ENCODE data around the gene MUC5AC. TPM values are rescaled to one million over a fixed set of nuclear protein-coding genes. Genes with fewer than 3 reads are reported as not detected.

MUC5AC gene
- total and polyA plus RNA-seq, 2 of the 13 experiments (the other 11 are each of a cell fraction or from before 2014, with no cell fraction given) = under 0.01 TPM; not detected in 1

DNA sequence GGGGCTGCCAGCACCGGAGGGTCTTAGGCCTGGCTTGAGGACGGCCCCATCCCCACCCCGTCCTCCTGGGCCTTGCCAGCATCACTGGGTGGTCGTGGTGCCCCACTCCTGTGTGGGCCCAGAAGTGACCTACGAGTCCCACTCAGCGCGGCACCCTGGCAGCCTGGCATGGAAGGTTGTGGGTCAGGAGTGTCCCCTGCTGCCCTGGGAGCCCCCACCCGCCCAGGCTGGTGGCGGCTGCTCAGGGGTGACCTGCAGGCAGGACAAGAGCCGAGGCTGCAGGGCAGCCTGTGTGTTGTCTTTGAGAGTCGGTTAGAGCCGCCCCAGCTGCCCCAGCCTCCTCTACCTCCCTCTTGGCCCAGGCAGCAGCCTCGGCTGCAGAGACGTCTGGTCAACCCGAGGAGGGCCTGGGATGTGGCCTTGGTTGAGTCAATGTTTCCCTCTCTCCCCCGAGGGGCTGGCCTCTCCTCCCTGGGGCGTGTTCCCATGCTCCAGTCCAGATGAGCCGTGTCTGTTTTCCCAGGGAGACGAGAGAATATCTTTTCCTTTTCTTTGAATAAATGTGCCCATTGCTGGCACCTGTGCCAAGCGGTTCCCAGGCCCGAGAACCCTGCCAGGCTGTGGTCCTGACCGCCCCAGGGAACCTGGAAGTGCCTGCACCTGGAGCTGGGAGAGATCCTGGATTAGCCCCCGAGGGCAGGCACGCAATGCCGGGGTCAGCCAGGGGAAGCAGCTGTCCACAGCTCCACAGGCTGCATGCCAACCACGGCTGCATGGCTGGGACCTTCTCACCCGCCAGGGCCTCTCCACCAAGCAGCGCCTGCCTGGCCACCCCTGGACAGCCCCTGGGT is 35.7 kb upstream of the MUC5AC start:
- no peak overlapping the region for H3K4me3 ChIP-seq (replicated peaks in 1 of 3; ENCODE audit: insufficient read depth in 1 of 3, low read depth in 2 of 3, low read length in 3 of 3)
- in situ Hi-C loops (cut with HindIII; ENCODE audit: extremely low pct_ligation_motif_present, low pct_unique_long_range_greater_than_20kb) = no loop called here
- H3K36me3 ChIP-seq (replicated peaks in 1 of 2; ENCODE audit: control insufficient read depth in 1 of 2, insufficient read depth in 2 of 2, low read length in 2 of 2) = no peaks in the 10 kb centered on the region
- ATAC-seq (peak; percentile 18; the same call in 1 of the 3 replicates), FAIRE-seq (no peak), DNase-seq (ENCODE audit: low spot score) (no peak)
- no peak overlapping the region for H2AFZ ChIP-seq (ENCODE audit: low read length)
- H3K79me2 ChIP-seq (ENCODE audit: insufficient read depth, low read length) = no peaks in the 10 kb centered on the region
- CTCF ChIA-PET (ENCODE audit: low intra/inter-chr PET ratio, low total read pairs) = no interaction called here
- H3K9me3 ChIP-seq (ENCODE audit: low read length) = no peaks in the 10 kb centered on the region
- WGBS (ENCODE audit: low lambda C conversion rate) = 0% methylated on average over 3 of the region's 28 CpGs
- no peaks in the 10 kb centered on the region; the same call in 1 of the 2 replicates for H4K20me1 ChIP-seq (ENCODE audit: insufficient read depth, low read length)
- H3K4me2 ChIP-seq (ENCODE audit: low read depth, low read length) = no peak overlapping the region
- no peak overlapping the region for H3K9ac ChIP-seq (ENCODE audit: insufficient read depth, low read depth, low read length)
- H3K27me3 ChIP-seq (ENCODE audit: control insufficient read depth in 1 of 2, insufficient read depth in 2 of 2, low read length in 2 of 2) = peaks cover 11 to 58% of the 10 kb centered on the region in 2 experiments; a peak in 4 of 5 replicates
- H3K27ac ChIP-seq (ENCODE audit: extremely low read length, insufficient read depth, low read length) = no peak overlapping the region
- no peaks in the 10 kb centered on the region for H3K4me1 ChIP-seq (ENCODE audit: insufficient read depth, low read length)
- intact Hi-C loops (cut with micrococcal nuclease; ENCODE audit: unreplicated experiment) = no loop called here
- no TSS peak for BruUV-seq (replicated peaks)
- POLR2A ChIA-PET = no interaction called here
- TF ChIP-seq ZNF260 (CRISPR knock-in tag; IDR thresholded peaks at IDR 0.05; ENCODE audit: borderline replicate concordance, low read depth) (no peak), SNRNP70 (IDR thresholded peaks at IDR 0.05; ENCODE audit: low read depth, low read length) (no peak), RNF2 (conservative IDR thresholded peaks at IDR 0.05; ENCODE audit: low read depth) (no peak), ZSCAN20 (CRISPR knock-in tag; IDR thresholded peaks at IDR 0.05; ENCODE audit: borderline replicate concordance) (no peak), YEATS4 (CRISPR knock-in tag; IDR thresholded peaks at IDR 0.05; ENCODE audit: borderline replicate concordance) (no peak), ZBTB21 (CRISPR knock-in tag; IDR thresholded peaks at IDR 0.05) (no peak), ZNF20 (CRISPR knock-in tag; IDR thresholded peaks at IDR 0.05) (no peak), RFX3 (CRISPR knock-in tag; IDR thresholded peaks at IDR 0.05) (no peak), ZNF737 (CRISPR knock-in tag; IDR thresholded peaks at IDR 0.05; ENCODE audit: borderline replicate concordance) (no peak), ZNF383 (CRISPR knock-in tag; IDR thresholded peaks at IDR 0.05; ENCODE audit: borderline replicate concordance) (no peak)
- TF ChIP-seq, protein P1, sequence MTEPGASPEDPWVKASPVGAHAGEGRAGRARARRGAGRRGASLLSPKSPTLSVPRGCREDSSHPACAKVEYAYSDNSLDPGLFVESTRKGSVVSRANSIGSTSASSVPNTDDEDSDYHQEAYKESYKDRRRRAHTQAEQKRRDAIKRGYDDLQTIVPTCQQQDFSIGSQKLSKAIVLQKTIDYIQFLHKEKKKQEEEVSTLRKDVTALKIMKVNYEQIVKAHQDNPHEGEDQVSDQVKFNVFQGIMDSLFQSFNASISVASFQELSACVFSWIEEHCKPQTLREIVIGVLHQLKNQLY (CRISPR knock-in tag; IDR thresholded peaks at IDR 0.05) = no peak
- TF ChIP-seq, protein P2, sequence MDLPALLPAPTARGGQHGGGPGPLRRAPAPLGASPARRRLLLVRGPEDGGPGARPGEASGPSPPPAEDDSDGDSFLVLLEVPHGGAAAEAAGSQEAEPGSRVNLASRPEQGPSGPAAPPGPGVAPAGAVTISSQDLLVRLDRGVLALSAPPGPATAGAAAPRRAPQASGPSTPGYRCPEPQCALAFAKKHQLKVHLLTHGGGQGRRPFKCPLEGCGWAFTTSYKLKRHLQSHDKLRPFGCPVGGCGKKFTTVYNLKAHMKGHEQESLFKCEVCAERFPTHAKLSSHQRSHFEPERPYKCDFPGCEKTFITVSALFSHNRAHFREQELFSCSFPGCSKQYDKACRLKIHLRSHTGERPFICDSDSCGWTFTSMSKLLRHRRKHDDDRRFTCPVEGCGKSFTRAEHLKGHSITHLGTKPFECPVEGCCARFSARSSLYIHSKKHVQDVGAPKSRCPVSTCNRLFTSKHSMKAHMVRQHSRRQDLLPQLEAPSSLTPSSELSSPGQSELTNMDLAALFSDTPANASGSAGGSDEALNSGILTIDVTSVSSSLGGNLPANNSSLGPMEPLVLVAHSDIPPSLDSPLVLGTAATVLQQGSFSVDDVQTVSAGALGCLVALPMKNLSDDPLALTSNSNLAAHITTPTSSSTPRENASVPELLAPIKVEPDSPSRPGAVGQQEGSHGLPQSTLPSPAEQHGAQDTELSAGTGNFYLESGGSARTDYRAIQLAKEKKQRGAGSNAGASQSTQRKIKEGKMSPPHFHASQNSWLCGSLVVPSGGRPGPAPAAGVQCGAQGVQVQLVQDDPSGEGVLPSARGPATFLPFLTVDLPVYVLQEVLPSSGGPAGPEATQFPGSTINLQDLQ (CRISPR knock-in tag; IDR thresholded peaks at IDR 0.05) = no peak
- TF ChIP-seq, protein P3, sequence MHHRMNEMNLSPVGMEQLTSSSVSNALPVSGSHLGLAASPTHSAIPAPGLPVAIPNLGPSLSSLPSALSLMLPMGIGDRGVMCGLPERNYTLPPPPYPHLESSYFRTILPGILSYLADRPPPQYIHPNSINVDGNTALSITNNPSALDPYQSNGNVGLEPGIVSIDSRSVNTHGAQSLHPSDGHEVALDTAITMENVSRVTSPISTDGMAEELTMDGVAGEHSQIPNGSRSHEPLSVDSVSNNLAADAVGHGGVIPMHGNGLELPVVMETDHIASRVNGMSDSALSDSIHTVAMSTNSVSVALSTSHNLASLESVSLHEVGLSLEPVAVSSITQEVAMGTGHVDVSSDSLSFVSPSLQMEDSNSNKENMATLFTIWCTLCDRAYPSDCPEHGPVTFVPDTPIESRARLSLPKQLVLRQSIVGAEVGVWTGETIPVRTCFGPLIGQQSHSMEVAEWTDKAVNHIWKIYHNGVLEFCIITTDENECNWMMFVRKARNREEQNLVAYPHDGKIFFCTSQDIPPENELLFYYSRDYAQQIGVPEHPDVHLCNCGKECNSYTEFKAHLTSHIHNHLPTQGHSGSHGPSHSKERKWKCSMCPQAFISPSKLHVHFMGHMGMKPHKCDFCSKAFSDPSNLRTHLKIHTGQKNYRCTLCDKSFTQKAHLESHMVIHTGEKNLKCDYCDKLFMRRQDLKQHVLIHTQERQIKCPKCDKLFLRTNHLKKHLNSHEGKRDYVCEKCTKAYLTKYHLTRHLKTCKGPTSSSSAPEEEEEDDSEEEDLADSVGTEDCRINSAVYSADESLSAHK (CRISPR knock-in tag; IDR thresholded peaks at IDR 0.05; ENCODE audit: borderline replicate concordance) = no peak
- TF ChIP-seq, protein P4, sequence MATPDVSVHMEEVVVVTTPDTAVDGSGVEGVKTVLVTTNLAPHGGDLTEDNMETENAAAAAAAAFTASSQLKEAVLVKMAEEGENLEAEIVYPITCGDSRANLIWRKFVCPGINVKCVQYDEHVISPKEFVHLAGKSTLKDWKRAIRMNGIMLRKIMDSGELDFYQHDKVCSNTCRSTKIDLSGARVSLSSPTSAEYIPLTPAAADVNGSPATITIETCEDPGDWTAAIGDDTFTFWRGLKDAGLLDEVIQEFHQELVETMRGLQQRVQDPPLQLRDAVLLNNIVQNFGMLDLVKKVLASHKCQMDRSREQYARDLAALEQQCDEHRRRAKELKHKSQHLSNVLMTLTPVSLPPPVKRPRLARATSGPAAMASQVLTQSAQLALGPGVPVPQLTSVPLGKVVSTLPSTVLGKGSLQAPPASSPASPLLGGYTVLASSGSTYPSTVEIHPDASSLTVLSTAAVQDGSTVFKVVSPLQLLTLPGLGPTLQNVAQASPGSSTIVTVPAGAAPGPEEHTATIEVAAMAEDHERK (CRISPR knock-in tag; IDR thresholded peaks at IDR 0.05; ENCODE audit: low read depth) = no peak
- TF ChIP-seq, protein P5, sequence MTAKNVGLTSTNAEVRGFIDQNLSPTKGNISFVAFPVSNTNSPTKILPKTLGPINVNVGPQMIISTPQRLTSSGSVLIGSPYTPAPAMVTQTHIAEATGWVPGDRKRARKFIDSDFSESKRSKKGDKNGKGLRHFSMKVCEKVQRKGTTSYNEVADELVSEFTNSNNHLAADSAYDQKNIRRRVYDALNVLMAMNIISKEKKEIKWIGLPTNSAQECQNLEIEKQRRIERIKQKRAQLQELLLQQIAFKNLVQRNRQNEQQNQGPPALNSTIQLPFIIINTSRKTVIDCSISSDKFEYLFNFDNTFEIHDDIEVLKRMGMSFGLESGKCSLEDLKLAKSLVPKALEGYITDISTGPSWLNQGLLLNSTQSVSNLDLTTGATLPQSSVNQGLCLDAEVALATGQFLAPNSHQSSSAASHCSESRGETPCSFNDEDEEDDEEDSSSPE (CRISPR knock-in tag; IDR thresholded peaks at IDR 0.05) = no peak

Measured in HepG2 (cell line).